HG03571 (cell line): Measurements from ENCODE around the gene CCDC57.
A peak's percentile ranks its signal among the peaks of the same experiment; 100 is the strongest.

Experiments
- ATAC-seq: cut with Tn5 transposase; IDR thresholded peaks from one replicate; pipeline ENCODE4 v1.9.1; 2021; ENCODE audit not compliant: unreplicated experiment

The CCDC57 gene

GRCh38 chr17:82112181-82112913 is 100.3 kb downstream of the CCDC57 start:
- ATAC-seq = no peak

DNA sequence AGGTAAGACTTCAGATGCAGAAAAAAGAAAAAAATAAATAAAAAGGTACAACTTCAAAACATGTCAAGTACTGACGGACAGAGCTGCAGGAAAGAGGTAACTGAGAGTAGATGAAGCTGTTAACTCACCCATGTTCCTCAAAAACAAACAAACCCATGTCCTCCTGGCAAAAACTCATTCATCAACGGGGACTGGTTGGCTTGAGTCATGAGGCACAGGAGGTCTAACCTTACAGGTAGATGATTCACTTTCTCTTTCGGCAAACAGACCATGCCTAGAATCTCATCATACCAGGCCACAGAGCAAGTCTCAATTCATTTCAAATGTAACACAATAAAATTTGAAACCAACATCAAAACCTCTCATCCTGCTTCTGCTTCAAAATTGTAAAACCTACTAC is 102.3 kb downstream of the CCDC57 start:
- no peak for ATAC-seq

GRCh38 chr17:82108961-82109475 is 103.6 kb downstream of the CCDC57 start:
- ATAC-seq = no peak

- ATAC-seq = no peak
Observed at GRCh38 chr17:82108496-82108945, 104.1 kb downstream of the CCDC57 start.

GRCh38 chr17:82108038-82108437 is 104.6 kb downstream of the CCDC57 start:
- ATAC-seq = no peak

DNA sequence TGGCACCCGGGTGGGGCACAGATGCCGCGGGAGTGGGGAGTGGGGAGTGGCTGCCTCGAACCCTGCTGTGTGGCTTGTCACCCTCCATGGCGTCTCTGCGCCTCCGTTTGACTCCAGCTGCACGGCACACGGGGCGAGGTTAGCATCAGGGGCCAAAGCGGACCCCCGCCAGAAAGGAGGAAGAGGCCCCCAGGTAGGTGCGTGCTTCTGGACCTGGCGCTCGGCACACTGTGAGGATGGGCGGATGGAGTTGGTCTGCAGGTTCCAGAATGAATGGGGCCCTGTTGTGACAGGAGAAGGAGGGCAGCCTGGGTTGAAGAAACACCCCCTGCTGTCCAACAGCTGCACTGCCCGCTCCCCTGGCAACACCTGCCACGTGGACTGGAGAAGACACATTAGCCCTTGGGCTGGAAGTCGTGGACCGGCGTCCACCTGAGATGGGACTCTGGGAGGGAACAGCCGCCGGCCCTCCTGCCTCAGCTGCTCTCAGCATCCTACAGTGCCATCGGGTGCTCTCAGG is 105.2 kb downstream of the CCDC57 start:
- ATAC-seq = no peak

- ATAC-seq = no peak
Observed at GRCh38 chr17:82106688-82107305, 105.8 kb downstream of the CCDC57 start.

DNA sequence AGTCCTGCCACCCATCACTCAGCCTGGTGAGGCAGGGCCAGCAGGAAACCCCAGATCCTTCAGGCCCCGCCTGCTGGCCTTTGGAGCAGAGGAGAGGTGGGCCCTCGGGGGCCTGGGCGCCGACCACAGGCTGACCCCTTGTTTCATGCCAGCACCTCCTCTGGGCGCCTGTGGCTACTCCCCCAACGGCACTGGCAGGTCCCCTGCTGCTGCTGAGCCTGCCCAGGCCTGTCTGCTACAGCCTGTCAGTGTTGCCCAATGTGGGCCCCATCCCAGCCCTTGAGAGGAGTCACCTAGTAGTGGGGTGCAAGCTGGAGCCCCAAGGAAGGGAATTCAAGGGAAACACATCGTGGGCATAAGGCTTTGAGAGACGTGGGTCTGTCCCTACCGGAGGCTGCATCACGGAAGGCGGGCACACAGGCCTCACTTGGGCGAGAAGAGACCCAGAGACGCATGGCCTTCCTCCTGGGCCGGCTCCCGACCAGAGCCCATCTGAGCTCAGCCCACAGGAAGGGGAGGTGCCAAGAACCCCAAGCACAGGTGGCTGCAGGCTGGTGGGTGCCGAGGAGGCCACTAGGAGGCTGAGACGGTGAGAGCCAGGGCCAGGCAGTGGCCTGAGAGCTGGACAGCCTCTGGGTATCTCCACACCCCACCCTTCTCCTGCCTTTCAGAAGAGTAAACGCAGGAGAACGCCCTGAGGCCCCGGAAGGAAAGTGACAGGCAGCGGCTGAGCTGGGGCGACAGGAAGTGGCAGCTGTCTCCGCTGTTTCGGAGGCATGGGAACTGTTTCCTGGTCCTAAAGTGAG is 106.6 kb downstream of the CCDC57 start:
- peak; percentile 75 for ATAC-seq

- no peak for ATAC-seq
Observed at GRCh38 chr17:82105417-82105881, 107.2 kb downstream of the CCDC57 start.

- no peak for ATAC-seq
Observed at GRCh38 chr17:82104797-82105416, 107.7 kb downstream of the CCDC57 start.

- no peak for ATAC-seq
Observed at GRCh38 chr17:82103553-82104451, 108.8 kb downstream of the CCDC57 start.

- ATAC-seq = no peak
Observed at GRCh38 chr17:82101767-82102679, 110.6 kb downstream of the CCDC57 start.

DNA sequence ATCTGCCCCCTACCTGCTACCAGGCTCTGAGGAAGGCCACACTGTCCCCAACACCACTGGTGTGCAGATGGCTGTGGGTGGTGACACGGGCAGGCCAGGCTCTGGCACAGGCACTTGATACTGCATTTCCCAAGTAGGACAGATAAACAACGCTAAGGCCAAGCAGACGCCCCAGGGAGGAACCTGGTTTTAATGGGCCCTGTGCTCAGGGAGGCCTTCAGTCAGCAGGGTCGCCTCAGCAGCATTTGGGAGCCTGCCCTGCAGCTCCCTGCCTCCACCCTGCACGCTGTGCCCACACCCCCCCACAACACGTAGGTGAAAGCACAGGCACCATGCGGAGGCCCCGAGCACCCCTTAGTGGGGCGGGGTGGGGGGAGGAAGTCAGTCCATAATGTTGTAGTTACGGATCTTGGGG is 111.3 kb downstream of the CCDC57 start:
- ATAC-seq = no peak

GRCh38 chr17:82100502-82101298 is 111.9 kb downstream of the CCDC57 start:
- no peak for ATAC-seq

GRCh38 chr17:82098939-82099763 is 113.5 kb downstream of the CCDC57 start:
- ATAC-seq = peak; percentile 1

- peak; percentile 59 for ATAC-seq
Observed at GRCh38 chr17:82098169-82098938, 114.3 kb downstream of the CCDC57 start, which contains the start of gene FASN. Gene FASN (minus strand): TSS chr17:82098236. CDS start chr17:82096445, 1,791 bp downstream.
